Measurements from ENCODE around the gene CMKLR1.

The CMKLR1 gene

DNA sequence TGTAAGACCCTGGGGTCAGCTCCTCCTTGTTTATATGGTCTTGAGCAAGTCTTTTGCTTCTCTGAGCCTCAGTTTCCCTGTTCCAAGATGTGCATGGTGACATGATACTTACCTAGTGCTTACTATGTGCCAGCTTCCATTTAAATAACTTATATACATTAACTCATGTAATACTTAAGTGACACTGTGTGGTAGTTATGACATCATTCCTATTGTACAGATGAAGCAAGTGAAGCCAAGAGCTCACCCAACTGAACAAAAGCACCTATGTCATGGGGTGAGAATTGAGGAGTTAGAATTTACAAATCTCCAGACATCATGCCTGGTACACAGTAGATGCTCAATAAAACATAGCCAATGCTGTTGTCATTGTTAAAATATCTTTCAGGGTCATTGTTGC lies 41.3 kb upstream of the CMKLR1 start:
- TF ChIP-seq, protein P1, sequence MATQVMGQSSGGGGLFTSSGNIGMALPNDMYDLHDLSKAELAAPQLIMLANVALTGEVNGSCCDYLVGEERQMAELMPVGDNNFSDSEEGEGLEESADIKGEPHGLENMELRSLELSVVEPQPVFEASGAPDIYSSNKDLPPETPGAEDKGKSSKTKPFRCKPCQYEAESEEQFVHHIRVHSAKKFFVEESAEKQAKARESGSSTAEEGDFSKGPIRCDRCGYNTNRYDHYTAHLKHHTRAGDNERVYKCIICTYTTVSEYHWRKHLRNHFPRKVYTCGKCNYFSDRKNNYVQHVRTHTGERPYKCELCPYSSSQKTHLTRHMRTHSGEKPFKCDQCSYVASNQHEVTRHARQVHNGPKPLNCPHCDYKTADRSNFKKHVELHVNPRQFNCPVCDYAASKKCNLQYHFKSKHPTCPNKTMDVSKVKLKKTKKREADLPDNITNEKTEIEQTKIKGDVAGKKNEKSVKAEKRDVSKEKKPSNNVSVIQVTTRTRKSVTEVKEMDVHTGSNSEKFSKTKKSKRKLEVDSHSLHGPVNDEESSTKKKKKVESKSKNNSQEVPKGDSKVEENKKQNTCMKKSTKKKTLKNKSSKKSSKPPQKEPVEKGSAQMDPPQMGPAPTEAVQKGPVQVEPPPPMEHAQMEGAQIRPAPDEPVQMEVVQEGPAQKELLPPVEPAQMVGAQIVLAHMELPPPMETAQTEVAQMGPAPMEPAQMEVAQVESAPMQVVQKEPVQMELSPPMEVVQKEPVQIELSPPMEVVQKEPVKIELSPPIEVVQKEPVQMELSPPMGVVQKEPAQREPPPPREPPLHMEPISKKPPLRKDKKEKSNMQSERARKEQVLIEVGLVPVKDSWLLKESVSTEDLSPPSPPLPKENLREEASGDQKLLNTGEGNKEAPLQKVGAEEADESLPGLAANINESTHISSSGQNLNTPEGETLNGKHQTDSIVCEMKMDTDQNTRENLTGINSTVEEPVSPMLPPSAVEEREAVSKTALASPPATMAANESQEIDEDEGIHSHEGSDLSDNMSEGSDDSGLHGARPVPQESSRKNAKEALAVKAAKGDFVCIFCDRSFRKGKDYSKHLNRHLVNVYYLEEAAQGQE (IDR thresholded peaks at IDR 0.05; ENCODE audit: insufficient read depth in 1 of 2, low read depth in 2 of 2, low read length in 2 of 2): no peak

DNA sequence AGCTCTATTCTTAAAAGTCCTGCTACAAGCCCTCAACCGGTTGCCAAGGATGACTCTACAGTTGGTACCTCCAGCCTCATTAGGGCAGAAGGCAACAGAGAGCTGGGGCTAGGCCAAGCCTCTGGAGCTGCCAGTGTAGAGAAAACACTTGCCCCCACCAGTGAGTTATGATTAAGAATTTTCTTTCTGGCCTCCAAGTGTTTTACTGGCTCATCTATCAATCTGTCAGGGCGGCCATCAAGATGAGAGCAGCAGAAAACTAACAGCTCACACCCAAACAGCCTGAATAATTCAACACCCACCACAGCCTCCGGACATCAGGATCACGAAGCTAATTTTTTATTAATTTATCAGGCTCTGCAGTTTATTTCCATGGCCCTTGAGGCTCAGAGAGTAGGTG lies 40.7 kb upstream of the CMKLR1 start:
- TF ChIP-seq POLR2AphosphoS5 (IDR thresholded peaks at IDR 0.05; ENCODE audit: low read depth, low read length): no peak
- TF ChIP-seq TAF1 (IDR thresholded peaks at IDR 0.05; ENCODE audit: borderline replicate concordance, insufficient read depth, low read length): no peak
- TF ChIP-seq, protein P1 (IDR thresholded peaks at IDR 0.05; ENCODE audit: insufficient read depth in 1 of 2, low read depth in 2 of 2, low read length in 2 of 2): no peak
- no peak for TF ChIP-seq SIN3A (IDR thresholded peaks at IDR 0.05; ENCODE audit: borderline replicate concordance, insufficient read depth, low read length)
- no peak for TF ChIP-seq FOXP2 (optimal IDR thresholded peaks at IDR 0.05; ENCODE audit: borderline replicate concordance, extremely low read depth, extremely low read length, insufficient read depth)

- TF ChIP-seq SIN3A (IDR thresholded peaks at IDR 0.05; ENCODE audit: borderline replicate concordance, insufficient read depth, low read length) (no peak), POLR2AphosphoS5 (IDR thresholded peaks at IDR 0.05; ENCODE audit: low read depth, low read length) (no peak), TAF1 (IDR thresholded peaks at IDR 0.05; ENCODE audit: borderline replicate concordance, insufficient read depth, low read length) (no peak), FOXP2 (optimal IDR thresholded peaks at IDR 0.05; ENCODE audit: borderline replicate concordance, extremely low read depth, extremely low read length, insufficient read depth) (no peak)
- TF ChIP-seq, protein P1 (IDR thresholded peaks at IDR 0.05; ENCODE audit: insufficient read depth in 1 of 2, low read depth in 2 of 2, low read length in 2 of 2): no peak
Measured at GRCh38 chr12:108378926-108379325, 39.8 kb upstream of the CMKLR1 start.

- TF ChIP-seq TAF1 (IDR thresholded peaks at IDR 0.05; ENCODE audit: borderline replicate concordance, insufficient read depth, low read length) (no peak), POLR2AphosphoS5 (IDR thresholded peaks at IDR 0.05; ENCODE audit: low read depth, low read length) (no peak), SIN3A (IDR thresholded peaks at IDR 0.05; ENCODE audit: borderline replicate concordance, insufficient read depth, low read length) (no peak), FOXP2 (optimal IDR thresholded peaks at IDR 0.05; ENCODE audit: borderline replicate concordance, extremely low read depth, extremely low read length, insufficient read depth) (no peak)
- TF ChIP-seq, protein P1 (IDR thresholded peaks at IDR 0.05; ENCODE audit: insufficient read depth in 1 of 2, low read depth in 2 of 2, low read length in 2 of 2): no peak
Measured at GRCh38 chr12:108377260-108377659, 38.1 kb upstream of the CMKLR1 start.

- TF ChIP-seq TAF1 (IDR thresholded peaks at IDR 0.05; ENCODE audit: borderline replicate concordance, insufficient read depth, low read length) (no peak), SIN3A (IDR thresholded peaks at IDR 0.05; ENCODE audit: borderline replicate concordance, insufficient read depth, low read length) (no peak), POLR2AphosphoS5 (IDR thresholded peaks at IDR 0.05; ENCODE audit: low read depth, low read length) (no peak), FOXP2 (optimal IDR thresholded peaks at IDR 0.05; ENCODE audit: borderline replicate concordance, extremely low read depth, extremely low read length, insufficient read depth) (no peak)
- TF ChIP-seq, protein P1 (IDR thresholded peaks at IDR 0.05; ENCODE audit: insufficient read depth in 1 of 2, low read depth in 2 of 2, low read length in 2 of 2): no peak
Measured at GRCh38 chr12:108375986-108376663, 37.0 kb upstream of the CMKLR1 start.
